BJ (cell line): ENCODE measurements around the gene ARFRP1. TPM values are rescaled to one million over a fixed set of nuclear protein-coding genes. Genes with fewer than 3 reads are reported as not detected.

ENCODE experiments used
- CTCF ChIA-PET: fragments of 350-600 bp; formaldehyde crosslinking; extraction: SDS; loops from one replicate; lab custom pipeline; 2021; ENCODE audit warnings: antibody characterized with exemption, inconsistent platforms; lab: Yijun Ruan, JAX
- POLR2A ChIA-PET: fragments of 300-600 bp; sonication (Branson Sonifier 250); formaldehyde crosslinking; extraction: SDS; loops from one replicate; lab custom pipeline; 2021; ENCODE audit warnings: antibody characterized with exemption; lab: Charles Lee
- DNase-seq: peaks from one replicate; pipeline ENCODE4 v3.0.0-alpha.2; 2011; ENCODE audit warnings: low read depth
- H3K27me3 ChIP-seq: 2 replicates; pipeline ENCODE4 v1.6.0; 2011; ENCODE audit warnings: low read length; ENCODE audit not compliant: control insufficient read depth, insufficient read depth
- H3K36me3 ChIP-seq: 2 replicates; pipeline ENCODE4 v1.5.1; 2011; ENCODE audit warnings: low read length; ENCODE audit not compliant: control insufficient read depth, insufficient read depth
- H3K4me3 ChIP-seq: 2 replicates; pipeline ENCODE4 v1.5.1; 2011; ENCODE audit warnings: low read depth, mild to moderate bottlenecking, control low read depth, low read length
- polyA plus RNA-seq: library from polyadenylated mRNA; depleted of rRNA; stranded (reverse); fragments of >200 nt; gene quantifications from 2 replicates; pipeline ENCODE4 v1.2.3, GENCODE V29; 2011
- TF ChIP-seq, protein P1 (sequence below): IDR thresholded peaks from 2 replicates; pipeline ENCODE4 v1.5.1; 2011; ENCODE audit warnings: low read depth, mild to moderate bottlenecking, control low read depth, inconsistent platforms, low read length, moderate library complexity; ENCODE audit not compliant: insufficient read depth

The ARFRP1 gene
- polyA plus RNA-seq, 1 experiment = 41.9 TPM

DNA sequence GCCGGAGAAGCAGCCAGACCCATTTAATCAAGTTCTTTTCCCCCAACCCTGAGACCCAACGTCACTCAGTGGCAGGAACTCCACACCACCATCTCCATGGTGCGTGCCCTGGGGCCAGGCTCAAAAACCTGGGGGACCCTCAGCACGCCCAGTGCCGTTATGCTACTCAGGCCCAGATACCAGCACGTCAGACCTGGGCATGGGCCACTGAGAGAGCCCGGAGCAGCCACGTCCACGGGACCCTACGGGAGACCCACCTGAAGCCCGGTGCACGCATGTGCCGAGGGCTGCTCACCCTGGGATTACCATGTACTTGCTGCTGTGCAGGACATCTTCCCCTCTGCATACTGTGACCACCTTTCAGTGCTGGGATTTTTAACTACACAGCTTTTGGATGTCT is 45.6 kb upstream of the ARFRP1 start:
- ChIA-PET CTCF (interaction anchor here (0.7 to 1.0 kb wide), 2 partner anchors 22 to 220 kb away, joined by 3 read pairs; no protein-coding TSS in a partner anchor), POLR2A (no interaction called here)
- no peak overlapping the region for H3K4me3 ChIP-seq
- H3K27me3 ChIP-seq = no peaks in the 10 kb centered on the region; the same call in 1 of the 2 replicates
- TF ChIP-seq, protein P1, sequence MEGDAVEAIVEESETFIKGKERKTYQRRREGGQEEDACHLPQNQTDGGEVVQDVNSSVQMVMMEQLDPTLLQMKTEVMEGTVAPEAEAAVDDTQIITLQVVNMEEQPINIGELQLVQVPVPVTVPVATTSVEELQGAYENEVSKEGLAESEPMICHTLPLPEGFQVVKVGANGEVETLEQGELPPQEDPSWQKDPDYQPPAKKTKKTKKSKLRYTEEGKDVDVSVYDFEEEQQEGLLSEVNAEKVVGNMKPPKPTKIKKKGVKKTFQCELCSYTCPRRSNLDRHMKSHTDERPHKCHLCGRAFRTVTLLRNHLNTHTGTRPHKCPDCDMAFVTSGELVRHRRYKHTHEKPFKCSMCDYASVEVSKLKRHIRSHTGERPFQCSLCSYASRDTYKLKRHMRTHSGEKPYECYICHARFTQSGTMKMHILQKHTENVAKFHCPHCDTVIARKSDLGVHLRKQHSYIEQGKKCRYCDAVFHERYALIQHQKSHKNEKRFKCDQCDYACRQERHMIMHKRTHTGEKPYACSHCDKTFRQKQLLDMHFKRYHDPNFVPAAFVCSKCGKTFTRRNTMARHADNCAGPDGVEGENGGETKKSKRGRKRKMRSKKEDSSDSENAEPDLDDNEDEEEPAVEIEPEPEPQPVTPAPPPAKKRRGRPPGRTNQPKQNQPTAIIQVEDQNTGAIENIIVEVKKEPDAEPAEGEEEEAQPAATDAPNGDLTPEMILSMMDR = no peak
- H3K36me3 ChIP-seq = no peaks in the 10 kb centered on the region
- no peak for DNase-seq

DNA sequence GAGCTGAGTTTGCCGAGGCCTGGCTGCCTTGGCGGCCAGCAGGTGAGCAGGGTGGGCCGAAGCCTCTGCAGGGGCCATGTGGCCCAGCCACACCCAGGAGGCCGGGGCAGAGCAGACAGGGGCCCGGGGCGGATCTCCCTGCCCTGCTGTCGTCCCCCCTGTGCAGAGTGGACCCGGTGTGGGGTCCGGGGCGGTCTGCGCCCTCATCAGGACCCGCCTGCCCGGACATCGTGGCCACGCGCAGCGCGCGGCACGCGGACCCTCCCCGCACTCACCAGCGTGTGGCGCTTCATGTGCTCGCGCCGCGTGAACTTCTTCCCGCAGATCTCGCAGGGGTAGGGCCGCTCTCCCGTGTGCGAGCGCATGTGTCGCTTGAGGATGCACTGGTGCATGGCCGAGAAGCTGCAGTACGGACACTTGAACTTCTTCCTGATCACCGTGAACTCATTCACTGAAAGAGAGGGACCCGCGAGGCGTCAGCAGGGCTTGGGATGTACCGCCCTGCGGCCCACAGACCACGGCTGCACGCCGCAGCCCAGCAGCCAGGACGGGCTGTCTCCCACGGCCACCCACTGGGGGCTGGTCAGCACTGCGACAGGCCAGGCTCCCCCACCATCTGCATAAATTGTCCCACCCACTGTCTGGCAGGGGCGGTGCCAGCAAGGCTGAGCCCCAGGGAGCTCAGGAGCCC is 44.8 kb upstream of the ARFRP1 start:
- no peak for DNase-seq
- H3K27me3 ChIP-seq = no peaks in the 10 kb centered on the region; the same call in 1 of the 2 replicates
- POLR2A ChIA-PET = no interaction called here
- H3K36me3 ChIP-seq = no peaks in the 10 kb centered on the region
- TF ChIP-seq, protein P1 = no peak
- CTCF ChIA-PET = no interaction called here
- no peak overlapping the region for H3K4me3 ChIP-seq

DNA sequence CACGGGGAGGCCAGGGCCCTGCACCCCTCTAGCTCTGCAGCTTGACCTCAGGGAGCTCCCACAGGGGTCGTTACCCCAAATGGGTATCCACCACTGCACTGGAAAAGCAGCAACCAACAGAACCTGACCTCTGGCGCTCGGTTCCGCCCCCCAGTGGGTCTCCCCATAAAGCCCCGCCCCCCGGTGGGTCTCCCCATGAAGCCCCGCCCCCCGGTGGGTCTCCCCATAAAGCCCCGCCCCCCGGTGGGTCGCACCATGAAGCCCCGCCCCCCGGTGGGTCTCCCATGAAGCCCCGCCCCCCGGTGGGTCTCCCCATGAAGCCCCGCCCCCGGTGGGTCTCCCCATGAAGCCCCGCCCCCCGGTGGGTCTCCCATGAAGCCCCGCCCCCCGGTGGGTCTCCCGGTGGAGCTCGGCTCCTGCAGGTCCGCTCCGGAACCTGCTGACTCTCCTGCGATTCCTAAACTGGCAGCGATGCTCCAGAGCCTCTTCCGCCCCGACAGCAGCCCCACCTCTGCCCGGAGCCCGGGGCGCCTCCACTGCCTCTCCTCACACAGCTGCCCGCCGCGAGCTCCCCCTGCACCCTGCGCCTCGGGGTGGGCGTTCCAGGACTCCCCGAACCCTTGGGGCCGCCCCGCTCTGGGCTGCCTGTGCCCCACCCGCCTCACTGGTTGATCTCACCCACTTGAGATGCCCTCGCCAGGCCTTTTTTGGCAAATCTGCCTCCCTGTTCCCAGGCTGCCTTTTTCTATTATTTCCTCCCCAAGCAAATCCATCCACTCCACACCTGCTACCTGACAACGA is 43.9 kb upstream of the ARFRP1 start:
- H3K36me3 ChIP-seq = no peaks in the 10 kb centered on the region
- TF ChIP-seq, protein P1 = no peak
- ChIA-PET POLR2A (no interaction called here), CTCF (interaction anchor here (0.6 kb wide), 2 partner anchors 16 to 222 kb away, joined by 3 to 4 read pairs; no protein-coding TSS in a partner anchor)
- no peaks in the 10 kb centered on the region; the same call in 1 of the 2 replicates for H3K27me3 ChIP-seq
- DNase-seq = no peak
- no peak overlapping the region for H3K4me3 ChIP-seq

DNA sequence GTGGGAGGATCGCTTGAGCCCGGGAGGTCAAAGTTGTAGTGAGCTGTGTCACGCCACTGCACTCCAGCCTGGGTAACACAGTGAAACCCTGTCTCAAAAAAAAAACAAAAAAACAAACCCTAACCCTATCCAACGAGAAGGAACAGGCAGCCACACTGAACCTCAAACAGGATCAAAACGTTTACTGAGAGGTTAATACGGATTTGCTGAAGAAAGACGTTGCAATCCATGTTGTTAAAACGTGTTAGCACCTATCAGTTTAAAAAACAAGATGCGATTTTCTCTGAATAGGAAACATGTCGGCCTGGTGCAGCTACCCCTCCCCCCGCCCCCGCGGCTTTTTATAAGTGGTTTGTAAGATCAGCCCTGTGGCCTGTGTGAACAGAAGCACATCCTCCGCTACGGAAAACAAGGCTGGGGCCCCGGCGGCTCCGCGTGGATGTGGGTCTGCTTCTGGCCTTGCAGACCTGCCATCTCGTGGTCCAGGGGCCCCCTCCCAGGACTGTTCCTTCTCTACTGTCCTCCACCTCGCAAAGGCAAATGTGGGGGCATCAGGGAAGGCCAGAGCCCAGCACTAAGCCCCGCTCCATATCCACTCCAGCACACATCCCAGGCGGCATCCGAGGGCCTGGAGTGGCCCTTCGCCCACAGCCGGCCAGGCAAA is 43.2 kb upstream of the ARFRP1 start:
- POLR2A ChIA-PET = no interaction called here

More for the DNA sequence above, 43.2 kb upstream of the ARFRP1 start:
- TF ChIP-seq, protein P1 = no peak
- no peak overlapping the region for H3K4me3 ChIP-seq
- H3K36me3 ChIP-seq = no peaks in the 10 kb centered on the region
- CTCF ChIA-PET = interaction anchor here (0.6 kb wide), 2 partner anchors 17 to 223 kb away, joined by 3 to 4 read pairs; no protein-coding TSS in a partner anchor
- H3K27me3 ChIP-seq = no peaks in the 10 kb centered on the region; the same call in 1 of the 2 replicates
- no peak for DNase-seq
